ENCODE measurements around the gene FZD2. TPM values are rescaled to one million over a fixed set of nuclear protein-coding genes. Genes with fewer than 3 reads are reported as not detected.

The FZD2 gene
- total and polyA plus RNA-seq, 9 of the 15 experiments (the other 6 are each of a cell fraction or from before 2014, with no cell fraction given) = 0.03 to 4.5 (median 1.1) TPM; not detected in 1

DNA sequence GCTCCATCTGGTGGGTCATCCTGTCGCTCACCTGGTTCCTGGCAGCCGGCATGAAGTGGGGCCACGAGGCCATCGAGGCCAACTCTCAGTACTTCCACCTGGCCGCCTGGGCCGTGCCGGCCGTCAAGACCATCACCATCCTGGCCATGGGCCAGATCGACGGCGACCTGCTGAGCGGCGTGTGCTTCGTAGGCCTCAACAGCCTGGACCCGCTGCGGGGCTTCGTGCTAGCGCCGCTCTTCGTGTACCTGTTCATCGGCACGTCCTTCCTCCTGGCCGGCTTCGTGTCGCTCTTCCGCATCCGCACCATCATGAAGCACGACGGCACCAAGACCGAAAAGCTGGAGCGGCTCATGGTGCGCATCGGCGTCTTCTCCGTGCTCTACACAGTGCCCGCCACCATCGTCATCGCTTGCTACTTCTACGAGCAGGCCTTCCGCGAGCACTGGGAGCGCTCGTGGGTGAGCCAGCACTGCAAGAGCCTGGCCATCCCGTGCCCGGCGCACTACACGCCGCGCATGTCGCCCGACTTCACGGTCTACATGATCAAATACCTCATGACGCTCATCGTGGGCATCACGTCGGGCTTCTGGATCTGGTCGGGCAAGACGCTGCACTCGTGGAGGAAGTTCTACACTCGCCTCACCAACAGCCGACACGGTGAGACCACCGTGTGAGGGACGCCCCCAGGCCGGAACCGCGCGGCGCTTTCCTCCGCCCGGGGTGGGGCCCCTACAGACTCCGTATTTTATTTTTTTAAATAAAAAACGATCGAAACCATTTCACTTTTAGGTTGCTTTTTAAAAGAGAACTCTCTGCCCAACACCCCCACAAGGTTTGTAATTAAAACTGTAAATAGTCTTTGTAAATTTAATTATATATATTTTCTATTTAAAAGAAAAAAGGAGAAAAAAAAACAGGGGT, 1.7 kb downstream of the FZD2 start (continued):
- TF ChIP-seq, protein P1, sequence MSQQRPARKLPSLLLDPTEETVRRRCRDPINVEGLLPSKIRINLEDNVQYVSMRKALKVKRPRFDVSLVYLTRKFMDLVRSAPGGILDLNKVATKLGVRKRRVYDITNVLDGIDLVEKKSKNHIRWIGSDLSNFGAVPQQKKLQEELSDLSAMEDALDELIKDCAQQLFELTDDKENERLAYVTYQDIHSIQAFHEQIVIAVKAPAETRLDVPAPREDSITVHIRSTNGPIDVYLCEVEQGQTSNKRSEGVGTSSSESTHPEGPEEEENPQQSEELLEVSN (IDR thresholded peaks at IDR 0.05; ENCODE audit: borderline replicate concordance in 1 of 2, extremely low read depth in 1 of 2, insufficient read depth in 1 of 2, insufficient read length in 1 of 2, low read depth in 1 of 2, low read length in 1 of 2, poor library complexity in 1 of 2, severe bottlenecking in 1 of 2) = no peak
- TF ChIP-seq, protein P2, sequence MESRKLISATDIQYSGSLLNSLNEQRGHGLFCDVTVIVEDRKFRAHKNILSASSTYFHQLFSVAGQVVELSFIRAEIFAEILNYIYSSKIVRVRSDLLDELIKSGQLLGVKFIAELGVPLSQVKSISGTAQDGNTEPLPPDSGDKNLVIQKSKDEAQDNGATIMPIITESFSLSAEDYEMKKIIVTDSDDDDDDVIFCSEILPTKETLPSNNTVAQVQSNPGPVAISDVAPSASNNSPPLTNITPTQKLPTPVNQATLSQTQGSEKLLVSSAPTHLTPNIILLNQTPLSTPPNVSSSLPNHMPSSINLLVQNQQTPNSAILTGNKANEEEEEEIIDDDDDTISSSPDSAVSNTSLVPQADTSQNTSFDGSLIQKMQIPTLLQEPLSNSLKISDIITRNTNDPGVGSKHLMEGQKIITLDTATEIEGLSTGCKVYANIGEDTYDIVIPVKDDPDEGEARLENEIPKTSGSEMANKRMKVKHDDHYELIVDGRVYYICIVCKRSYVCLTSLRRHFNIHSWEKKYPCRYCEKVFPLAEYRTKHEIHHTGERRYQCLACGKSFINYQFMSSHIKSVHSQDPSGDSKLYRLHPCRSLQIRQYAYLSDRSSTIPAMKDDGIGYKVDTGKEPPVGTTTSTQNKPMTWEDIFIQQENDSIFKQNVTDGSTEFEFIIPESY (CRISPR knock-in tag; IDR thresholded peaks at IDR 0.05) = peak; percentile 47; the same call in 1 of the 2 replicates
- TF ChIP-seq SMARCC2 (IDR thresholded peaks at IDR 0.05; ENCODE audit: low read depth) (no peak), KLF6 (CRISPR knock-in tag; IDR thresholded peaks at IDR 0.05; ENCODE audit: borderline replicate concordance) (no peak), ELF2 (CRISPR knock-in tag; IDR thresholded peaks at IDR 0.05) (no peak)
- TF ChIP-seq, protein P3, sequence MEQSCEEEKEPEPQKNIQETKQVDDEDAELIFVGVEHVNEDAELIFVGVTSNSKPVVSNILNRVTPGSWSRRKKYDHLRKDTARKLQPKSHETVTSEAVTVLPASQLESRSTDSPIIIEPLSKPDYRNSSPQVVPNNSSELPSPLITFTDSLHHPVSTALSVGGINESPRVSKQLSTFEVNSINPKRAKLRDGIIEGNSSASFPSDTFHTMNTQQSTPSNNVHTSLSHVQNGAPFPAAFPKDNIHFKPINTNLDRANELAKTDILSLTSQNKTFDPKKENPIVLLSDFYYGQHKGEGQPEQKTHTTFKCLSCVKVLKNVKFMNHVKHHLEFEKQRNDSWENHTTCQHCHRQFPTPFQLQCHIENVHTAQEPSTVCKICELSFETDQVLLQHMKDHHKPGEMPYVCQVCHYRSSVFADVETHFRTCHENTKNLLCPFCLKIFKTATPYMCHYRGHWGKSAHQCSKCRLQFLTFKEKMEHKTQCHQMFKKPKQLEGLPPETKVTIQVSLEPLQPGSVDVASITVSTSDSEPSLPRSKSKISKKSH (CRISPR knock-in tag; IDR thresholded peaks at IDR 0.05) = no peak
- TF ChIP-seq, protein P4, sequence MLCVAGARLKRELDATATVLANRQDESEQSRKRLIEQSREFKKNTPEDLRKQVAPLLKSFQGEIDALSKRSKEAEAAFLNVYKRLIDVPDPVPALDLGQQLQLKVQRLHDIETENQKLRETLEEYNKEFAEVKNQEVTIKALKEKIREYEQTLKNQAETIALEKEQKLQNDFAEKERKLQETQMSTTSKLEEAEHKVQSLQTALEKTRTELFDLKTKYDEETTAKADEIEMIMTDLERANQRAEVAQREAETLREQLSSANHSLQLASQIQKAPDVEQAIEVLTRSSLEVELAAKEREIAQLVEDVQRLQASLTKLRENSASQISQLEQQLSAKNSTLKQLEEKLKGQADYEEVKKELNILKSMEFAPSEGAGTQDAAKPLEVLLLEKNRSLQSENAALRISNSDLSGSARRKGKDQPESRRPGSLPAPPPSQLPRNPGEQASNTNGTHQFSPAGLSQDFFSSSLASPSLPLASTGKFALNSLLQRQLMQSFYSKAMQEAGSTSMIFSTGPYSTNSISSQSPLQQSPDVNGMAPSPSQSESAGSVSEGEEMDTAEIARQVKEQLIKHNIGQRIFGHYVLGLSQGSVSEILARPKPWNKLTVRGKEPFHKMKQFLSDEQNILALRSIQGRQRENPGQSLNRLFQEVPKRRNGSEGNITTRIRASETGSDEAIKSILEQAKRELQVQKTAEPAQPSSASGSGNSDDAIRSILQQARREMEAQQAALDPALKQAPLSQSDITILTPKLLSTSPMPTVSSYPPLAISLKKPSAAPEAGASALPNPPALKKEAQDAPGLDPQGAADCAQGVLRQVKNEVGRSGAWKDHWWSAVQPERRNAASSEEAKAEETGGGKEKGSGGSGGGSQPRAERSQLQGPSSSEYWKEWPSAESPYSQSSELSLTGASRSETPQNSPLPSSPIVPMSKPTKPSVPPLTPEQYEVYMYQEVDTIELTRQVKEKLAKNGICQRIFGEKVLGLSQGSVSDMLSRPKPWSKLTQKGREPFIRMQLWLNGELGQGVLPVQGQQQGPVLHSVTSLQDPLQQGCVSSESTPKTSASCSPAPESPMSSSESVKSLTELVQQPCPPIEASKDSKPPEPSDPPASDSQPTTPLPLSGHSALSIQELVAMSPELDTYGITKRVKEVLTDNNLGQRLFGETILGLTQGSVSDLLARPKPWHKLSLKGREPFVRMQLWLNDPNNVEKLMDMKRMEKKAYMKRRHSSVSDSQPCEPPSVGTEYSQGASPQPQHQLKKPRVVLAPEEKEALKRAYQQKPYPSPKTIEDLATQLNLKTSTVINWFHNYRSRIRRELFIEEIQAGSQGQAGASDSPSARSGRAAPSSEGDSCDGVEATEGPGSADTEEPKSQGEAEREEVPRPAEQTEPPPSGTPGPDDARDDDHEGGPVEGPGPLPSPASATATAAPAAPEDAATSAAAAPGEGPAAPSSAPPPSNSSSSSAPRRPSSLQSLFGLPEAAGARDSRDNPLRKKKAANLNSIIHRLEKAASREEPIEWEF (CRISPR knock-in tag; IDR thresholded peaks at IDR 0.05) = no peak
- TF ChIP-seq, protein P5, sequence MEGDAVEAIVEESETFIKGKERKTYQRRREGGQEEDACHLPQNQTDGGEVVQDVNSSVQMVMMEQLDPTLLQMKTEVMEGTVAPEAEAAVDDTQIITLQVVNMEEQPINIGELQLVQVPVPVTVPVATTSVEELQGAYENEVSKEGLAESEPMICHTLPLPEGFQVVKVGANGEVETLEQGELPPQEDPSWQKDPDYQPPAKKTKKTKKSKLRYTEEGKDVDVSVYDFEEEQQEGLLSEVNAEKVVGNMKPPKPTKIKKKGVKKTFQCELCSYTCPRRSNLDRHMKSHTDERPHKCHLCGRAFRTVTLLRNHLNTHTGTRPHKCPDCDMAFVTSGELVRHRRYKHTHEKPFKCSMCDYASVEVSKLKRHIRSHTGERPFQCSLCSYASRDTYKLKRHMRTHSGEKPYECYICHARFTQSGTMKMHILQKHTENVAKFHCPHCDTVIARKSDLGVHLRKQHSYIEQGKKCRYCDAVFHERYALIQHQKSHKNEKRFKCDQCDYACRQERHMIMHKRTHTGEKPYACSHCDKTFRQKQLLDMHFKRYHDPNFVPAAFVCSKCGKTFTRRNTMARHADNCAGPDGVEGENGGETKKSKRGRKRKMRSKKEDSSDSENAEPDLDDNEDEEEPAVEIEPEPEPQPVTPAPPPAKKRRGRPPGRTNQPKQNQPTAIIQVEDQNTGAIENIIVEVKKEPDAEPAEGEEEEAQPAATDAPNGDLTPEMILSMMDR (IDR thresholded peaks at IDR 0.05 in 2 of 3, conservative IDR thresholded peaks at IDR 0.05 in 1 of 3; ENCODE audit: insufficient read depth in 2 of 3, low read depth in 1 of 3, low read length in 3 of 3) = no peak

All from K562 (cell line).